Astrocyte (in vitro differentiated cells and primary cell): Measurements from ENCODE around the gene DYRK1A.
"Not testable (repeated sequence)": the region's sequence is repeated elsewhere in the genome, so short reads cannot be mapped to it uniquely, and the experiment has no call there.

Experiments used
- CTCF ChIP-seq: IDR thresholded peaks from 2 replicates; pipeline ENCODE4 v1.5.1; 2011; ENCODE audit warnings: low read depth, mild to moderate bottlenecking, inconsistent platforms, low read length, moderate library complexity; ENCODE audit not compliant: insufficient read depth
- EZH2 ChIP-seq: IDR thresholded peaks from 2 replicates; pipeline ENCODE4 v1.6.1; 2012; ENCODE audit warnings: mild to moderate bottlenecking, low read length, inconsistent platforms; ENCODE audit not compliant: insufficient read depth

- not testable (repeated sequence) for TF ChIP-seq CTCF, EZH2
Observed at GRCh38 chr21:37541128-37541527, 174.6 kb downstream of the DYRK1A start.
